HuH-7.5 (cell line): Measurements from ENCODE around the gene PPP1R13L.

Experiments
- DNase-seq: peaks from one replicate; pipeline ENCODE4 v3.0.0; 2011; ENCODE audit warnings: low spot score

The PPP1R13L gene

DNA sequence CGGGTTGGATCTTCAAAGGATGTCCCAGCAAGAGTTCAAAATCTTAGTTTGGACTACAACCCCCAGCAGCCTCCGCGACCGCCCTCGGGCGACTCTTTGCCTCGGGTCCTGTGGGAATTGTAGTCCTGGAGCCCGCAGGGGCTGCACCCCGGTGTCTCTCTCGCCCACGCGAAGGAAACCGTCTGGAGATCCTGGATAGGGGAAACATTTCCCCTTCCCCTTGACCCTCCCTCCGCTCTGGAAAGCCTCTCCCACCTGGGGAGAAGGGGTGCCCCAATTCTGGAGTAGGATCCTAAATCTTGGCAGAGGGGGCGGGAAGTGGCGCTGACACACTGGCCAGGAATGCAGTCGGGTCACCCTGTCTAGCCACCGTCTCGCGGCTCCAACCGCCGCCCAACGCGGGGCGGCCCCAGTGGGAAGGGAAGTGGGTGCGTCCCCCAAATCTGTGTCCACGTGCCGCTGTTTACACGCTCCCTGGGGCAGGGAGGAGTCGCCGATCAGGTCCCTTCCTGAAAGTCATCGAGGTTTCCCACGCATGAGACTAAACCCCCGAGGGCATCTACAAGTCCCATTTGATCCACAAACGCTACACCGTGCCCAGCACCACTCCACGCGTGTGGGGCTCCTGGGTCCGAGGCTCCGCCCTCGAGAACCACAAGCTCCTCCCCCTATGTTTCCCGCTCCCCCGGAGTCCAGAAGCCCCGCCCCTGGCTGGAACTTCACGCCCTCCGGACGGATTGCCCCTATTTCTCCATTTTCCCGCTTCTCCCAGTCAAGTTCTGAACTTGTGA is 761 bp upstream of the PPP1R13L start:
- DNase-seq: peak; percentile 95

DNA sequence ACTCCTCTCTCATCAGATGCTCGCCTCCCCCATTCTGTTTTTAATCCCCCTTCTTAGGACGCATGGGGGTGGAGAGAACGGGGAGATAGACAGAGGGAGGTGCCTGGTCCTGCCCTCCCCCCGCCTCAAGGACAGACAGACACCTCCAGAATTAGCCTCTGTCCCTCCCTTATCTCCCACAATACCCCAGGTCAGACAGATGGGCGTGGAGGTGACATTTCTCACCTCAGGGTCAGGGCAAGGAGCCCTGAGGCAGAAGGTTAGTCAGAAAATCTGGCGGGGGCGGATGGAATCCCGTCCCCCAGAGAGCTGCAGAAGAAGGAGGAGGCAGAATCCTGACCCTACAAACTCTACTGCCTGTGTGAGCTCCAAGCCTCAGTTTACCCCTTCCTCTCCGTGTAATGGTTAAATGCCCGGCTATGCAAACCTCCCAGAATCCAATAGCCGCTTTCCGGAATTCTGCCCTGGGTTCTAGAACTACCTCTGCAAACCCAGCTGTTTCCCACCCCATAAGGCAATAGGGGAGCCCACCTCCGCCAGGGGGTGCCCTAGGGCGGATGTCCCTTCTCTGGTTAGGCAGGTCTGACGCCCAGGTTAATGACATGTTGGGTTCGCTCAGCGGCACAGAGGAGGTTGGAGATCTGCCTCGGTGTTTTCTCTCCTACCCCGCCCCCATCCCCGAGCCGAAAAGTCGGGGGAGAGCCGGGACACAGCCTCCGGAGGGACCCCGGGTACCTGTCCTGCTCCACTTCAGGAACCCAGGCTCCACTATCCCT is 900 bp downstream of the PPP1R13L start:
- peak; percentile 90 for DNase-seq

DNA sequence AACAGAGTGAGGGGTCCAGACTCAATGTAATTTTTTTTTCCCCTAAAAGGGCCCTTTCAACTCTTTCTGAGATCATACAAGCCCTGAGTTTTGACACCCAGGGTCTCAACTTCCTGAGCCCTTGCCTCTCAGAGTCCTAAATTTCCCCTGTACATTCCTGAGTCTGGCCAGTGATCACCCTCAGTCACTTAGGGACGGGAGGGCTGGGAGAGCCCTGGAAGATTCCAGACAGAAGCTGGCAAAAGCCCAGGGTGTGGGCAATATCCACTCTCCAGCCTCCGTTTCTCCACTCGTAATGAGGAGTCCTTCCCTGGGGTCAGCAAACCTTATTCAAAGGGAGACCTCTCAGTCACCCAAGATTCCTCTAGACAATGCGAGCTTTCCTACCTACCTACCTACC is 1.6 kb downstream of the PPP1R13L start:
- DNase-seq: no peak

DNA sequence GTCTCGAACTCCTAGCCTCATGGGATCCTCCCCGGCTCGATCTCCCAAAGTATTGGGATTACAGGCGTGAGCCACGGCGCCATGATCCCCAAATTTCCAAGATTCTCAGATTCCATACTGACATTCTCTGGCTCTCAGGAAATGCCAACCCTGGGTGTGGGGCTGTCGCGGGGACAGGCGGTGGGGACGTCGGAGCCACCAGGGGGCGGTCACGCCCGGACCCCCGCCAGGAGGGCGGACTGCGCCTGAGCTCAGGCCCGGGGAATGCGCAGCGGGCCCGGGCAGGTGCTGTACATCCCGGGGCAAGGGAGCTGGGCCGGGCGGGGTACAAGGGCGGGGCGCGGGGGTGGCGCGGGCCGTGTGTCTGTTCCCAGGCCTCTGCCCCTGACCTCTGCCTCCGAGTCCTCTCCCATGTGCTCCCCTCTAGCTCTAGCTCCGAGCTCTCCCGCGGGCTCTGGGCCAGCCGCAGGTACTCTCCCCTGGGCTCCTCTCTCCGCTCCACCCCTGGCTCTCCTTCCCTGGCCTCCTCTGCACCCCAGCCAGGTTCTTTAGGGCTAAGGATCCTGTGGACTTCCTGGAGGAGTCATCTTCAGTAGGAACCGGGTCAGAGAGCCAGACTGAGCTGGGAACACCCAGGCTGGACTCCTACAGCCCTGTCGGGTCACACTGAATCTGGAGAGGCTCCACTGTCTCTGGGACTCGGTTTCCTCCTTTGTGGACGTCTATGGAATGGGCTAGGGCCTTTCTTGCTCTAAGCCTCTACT is 2.4 kb downstream of the PPP1R13L start:
- peak; percentile 88 for DNase-seq

DNA sequence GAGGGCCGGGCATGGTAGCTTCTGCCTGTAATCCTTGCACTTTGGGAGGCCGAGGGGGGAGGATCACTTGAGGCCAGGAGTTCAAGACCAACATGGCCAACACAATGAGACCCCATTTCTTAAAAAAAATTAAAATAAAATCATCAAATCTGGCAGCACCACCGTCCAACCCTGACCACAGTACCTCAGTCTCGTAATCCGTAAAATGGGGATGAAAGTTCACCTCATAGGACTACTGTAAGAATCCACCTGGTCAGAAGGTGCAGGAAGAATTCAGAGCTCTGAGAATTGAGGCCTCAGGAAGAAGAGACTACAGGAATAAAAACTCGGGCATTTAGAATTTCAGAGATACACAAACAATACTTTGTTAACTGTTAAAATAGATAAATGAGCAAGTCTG is 3.1 kb downstream of the PPP1R13L start:
- DNase-seq: no peak

DNA sequence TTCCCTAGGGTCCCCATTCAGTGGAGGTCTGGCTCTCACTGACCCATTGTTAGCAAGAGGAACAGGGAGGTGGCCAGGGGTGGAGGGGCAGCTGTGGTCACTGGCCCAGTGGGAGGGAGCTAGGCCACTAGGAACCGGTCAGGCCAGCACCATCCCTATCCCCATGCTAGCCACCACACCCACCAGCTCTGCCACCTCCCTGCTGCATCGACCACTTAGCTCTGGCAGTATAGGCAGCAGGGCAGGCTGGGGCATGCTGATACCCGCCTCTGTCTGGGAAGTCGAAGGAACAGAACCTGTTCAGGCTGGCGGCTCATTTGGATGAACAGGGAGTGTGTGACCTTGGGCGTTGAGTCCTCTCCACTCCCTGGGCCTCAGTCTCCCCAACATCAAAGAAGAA is 4.7 kb downstream of the PPP1R13L start:
- no peak for DNase-seq

DNA sequence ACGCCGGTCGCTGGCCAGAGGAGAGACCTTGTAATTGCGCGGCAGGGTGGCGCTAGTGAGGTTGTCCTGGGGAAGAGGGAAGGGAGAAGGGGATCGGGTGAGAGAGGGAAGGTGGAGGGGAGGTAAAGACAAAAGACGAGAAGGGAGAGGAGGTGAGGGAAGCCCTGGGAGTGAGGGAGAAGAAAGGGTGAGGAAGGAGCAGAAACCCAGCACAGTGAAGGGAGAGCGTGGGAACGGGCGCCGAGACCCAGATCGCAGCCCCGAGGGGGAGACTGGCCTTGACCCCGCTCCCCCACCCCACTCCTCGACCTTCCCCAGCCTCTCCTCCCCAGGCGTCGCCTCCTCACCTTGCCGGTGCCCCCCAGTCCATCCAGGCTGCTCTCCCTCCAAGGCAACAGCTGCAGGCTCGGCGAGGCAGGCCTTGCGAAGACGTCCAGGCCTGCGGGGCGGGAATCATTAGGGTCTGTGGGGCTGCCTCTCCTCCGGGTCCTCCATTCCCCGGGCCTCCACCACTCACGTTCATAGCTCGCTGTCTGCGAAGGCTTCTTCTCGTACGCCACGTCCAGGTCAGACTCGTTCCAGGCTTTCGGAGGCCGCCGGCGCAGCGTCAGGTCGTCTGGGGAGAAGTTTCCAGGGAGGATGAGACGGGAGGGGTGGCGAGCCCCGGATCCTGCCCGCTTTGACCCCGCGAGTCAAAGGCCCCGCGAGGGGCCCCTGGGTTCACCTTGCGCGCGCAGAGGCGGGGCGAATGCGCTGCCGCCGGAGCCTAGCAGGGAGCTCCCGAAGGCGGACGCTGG is 8.8 kb downstream of the PPP1R13L start:
- no peak for DNase-seq

DNA sequence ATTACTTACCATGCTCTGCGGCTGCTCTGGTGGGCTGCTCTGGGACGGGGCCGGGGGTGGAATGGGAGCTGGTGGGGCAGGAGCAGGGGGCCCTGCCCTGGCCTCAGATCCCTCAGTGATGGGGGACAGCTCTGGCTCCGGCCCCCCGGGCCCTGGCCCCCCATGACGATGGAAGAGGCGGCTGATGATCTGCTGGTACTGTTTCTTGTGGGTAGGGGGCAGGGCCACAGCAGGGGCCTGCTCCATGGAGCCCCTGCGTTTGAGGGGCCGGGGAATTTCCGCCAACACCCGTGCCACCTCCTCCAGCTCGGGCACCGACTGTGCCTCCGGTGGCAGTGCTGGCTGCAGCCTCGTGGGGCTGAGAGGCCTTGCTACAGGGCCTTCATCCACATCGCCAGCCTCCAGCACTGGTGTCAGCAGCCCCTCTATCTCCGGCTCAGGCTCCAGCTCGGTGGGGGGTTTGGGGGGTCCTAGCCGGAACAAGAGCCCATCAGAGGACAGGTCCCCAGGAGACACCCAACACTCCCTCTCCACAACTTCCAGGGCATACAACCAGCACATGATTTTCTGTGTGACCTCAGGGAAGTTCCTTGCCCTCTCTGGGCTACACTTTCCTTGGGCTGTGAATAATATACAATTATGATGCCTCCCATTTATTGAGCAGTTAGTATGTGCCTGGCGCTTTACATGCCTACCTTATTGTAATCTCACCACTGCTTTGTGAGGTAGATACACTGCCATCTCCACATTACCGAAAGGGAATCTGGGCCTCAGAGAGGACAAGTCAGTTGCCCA is 12.8 kb downstream of the PPP1R13L start:
- no peak for DNase-seq

DNA sequence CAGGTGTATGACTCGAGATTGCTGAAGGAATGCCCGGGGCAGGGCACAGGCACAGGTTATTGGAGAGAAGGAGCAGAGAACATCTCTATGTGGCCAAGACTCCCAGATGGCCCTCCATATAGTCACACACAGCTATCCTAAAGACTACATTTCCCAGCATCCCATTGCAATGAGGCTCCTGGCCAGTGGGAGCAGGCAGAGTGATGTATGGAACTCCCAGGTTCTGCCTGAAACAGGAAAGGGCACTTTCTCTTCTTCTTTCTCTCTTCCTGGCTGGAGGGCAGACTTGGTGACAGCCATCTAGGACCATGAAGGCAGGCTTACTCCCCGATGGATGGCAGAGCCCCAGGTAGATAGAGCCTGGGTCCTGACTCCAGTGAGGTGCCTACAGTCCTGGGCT is 13.5 kb downstream of the PPP1R13L start:
- peak; percentile 57 for DNase-seq

DNA sequence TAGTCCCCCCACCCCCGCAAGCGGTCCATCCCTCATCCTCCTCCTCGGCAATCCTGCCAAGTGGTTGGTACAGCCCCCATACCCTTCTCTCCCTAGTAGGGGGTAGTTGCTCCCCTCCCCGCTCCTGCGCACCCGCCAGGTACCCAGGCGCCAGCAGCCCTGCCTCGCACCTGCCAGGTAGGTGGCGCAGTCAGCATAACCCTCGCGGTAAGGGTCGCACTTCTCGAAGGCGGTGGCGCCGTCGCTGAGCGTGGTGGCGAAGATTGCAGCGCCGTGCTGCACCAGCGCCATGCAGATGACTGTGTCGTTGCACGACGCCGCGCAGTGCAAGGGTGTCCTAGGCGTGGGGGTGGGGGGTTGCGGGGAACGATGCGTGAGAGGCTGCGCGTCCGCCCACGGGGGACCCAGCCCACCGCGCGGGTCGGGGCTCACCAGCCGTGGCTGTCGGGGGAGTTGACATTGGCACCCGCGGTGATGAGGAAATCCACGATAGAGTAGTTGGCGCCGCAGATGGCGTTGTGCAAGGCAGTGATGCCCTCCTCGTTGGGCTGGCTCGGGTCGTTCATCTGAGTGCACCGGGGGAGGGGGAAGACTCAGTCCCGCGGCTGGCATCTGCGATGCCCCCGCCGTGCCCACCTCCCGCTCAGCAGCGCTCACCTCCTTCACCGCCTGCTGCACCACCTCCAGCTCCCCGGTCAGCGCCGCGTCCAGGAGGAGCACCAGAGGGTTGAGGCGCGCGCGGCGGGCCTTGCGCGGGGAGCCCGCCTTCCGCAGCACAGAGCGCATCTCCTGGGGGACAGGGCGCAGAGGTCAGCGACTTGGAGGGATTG is 19.3 kb downstream of the PPP1R13L start:
- DNase-seq: no peak

DNA sequence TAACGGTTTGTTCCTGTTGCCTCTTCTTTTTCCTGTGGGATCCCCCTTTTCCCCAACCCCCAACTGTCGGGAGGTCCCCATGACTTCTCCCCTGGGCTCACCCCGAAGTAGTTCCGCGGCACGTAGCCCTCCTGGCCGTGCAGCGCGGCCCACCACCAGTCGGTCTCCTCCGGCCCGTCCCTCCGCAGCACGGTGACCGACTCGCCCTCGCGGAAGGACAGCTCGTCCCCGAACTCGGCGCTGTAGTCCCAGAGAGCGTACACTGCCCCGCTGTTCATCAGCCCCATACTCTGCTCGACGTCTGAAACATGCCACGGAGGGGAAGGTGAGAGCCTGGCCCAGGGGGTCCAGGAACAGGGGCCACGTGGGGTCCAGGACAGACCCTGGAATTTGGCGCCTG is 22.4 kb downstream of the PPP1R13L start:
- no peak for DNase-seq

DNA sequence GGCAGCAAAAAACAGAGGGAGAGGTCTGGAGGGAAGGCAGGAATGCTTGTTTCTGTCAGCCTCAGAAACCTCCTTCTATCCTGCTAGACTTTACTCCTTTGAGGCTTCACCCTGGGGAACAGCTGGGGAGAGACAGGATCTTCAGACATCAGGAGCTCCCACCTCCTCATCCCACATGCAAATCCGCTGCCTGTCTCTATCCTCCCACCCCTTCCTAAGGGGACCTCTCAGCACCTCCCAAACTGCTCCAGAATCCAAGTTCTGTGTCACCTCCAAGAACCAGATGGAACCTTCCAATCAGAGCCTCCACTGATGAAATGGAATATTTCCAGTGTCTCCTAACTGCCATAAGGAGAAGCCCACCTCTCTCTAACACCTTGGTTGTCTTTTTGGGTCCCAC is 24.8 kb downstream of the PPP1R13L start:
- DNase-seq: no peak

DNA sequence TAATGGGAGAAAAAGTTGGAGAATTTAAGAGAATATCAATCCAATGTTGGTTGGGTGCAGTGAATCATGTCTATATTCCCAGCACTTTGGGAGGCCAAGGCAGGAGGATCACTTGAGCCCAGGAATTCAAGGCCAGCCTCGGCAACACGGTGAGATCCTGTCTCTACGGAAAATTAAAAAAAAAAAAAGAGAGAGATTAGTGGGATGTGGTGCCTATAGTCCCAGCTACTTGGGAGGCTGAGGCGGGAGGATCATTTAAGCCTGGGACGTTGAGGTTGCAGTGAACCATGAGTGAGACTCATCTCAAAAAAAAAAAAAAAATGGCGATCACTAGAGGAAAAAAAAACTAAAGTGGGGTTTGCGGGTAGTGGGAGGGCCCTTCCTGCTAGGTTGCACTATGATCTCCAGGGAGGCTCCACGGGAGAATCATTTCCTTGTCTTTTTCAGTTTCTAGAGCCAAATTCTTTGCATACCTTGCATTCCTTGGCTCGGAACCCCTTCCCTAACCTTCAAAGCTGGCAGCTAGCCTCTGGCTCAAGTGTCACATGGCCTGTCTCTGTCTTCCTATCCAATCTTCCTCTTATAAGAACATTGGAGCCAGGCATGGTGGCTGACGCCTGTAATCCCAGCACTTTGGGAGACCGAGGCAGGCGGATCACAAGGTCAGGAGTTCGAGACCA is 28.7 kb downstream of the PPP1R13L start:
- peak; percentile 63 for DNase-seq

DNA sequence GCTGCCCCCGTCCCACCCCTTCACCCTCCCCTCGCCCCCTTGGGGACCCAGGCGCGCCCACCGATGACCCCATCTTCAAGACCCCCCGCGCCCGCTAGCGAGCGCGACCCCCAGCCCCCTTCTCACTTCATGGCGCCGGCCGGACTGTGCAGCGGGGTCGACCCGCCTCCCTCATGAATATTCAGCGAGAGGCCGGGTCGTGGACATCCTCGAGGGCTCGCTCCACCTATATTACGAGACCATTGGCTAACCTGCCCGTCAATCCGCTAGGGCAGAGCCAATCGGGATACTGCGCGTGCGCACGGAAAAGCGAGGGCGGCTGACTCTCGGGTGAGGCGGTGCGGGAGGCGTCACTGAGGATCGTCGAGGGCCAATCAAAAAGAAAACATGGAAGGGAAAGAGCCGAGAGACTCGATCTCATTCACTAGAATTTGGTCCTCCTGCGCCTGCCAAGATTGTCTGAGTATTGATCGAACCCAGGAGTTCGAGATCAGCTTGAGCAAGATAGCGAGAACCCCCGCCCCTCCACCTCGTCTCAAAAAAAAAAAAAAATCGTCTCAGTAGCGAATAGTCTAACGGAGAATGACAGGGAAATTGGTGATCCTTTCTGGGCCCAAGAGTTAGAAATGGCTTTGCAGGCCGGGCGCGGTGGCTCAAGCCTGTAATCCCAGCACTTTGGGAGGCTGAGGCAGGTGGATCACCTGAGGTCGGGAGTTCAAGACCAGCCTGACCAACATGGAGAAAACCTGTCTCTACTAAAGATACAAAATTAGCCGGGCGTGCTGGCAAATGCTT is 34.3 kb downstream of the PPP1R13L start, which contains the start of gene ERCC2:
Gene ERCC2 (minus strand): TSS at position 164 of the 795 bp plus-strand sequence. CDS start 33 bp downstream, at position 131.
- DNase-seq: peak; percentile 100

DNA sequence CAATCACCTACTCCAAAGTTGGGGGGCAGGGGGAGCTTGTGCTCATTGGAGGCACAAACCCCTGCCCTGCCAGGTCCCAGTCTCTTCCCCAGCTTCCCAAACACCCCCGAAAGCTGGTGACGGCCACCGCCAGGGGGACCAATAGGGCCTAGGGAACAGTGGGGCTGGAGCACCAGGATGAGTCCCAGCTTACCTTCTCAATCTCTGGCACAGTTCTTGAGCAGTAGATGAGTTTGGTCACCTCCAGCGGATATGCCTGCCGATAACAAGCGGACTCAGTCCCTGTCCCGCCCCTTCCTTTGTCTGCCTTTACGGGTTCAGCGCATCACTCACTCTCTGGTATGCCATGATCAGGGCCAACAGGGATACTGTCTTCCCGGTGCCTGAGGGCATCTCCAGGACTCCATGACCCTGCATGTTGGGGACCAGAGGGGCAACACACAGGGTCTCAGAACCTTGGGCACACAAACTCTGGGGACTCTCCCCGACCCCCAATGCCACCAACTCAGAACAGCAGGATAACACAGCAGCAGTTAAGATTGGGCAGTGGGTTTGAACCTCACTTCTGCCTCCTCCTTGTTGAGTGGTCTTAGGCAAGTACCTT is 36.0 kb downstream of the PPP1R13L start:
- DNase-seq: no peak

DNA sequence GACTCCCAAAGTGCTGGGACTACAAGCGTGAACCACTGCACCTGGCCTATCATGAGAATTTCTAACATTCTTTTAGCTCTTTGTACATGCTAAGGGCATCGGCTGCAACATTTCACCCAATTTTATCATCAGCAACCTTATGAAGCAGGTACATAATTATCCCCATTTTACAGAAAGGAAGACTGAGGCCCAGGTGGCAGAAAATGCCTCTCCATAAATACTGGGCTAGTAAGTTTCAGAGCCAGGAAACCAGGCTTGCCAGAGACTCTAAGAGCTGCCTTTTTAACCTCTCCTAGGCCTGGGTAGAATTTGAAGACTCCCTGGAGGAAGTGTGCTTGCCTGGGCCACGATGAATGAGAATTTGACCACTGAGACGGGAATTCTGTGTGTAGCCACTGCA is 36.7 kb downstream of the PPP1R13L start:
- no peak for DNase-seq

DNA sequence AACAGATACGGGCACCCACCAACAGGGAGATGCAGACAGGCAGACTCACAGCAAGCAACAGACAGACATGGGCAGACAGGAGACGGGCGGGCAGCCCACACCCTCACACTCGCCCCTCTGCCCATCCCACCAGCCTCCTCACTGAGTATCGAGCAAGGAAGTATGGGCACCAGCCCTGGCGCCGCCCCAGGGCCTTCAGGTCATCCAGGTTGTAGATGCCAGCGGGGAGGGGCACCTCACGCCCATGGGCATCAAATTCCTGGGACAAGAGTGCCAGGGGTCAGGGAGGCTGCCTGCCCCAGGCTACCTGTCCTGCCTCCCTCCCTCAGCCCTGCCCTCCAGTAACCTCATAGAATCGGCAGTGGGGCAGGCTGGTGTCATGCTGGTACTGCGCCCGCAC is 40.2 kb downstream of the PPP1R13L start:
- DNase-seq: no peak

DNA sequence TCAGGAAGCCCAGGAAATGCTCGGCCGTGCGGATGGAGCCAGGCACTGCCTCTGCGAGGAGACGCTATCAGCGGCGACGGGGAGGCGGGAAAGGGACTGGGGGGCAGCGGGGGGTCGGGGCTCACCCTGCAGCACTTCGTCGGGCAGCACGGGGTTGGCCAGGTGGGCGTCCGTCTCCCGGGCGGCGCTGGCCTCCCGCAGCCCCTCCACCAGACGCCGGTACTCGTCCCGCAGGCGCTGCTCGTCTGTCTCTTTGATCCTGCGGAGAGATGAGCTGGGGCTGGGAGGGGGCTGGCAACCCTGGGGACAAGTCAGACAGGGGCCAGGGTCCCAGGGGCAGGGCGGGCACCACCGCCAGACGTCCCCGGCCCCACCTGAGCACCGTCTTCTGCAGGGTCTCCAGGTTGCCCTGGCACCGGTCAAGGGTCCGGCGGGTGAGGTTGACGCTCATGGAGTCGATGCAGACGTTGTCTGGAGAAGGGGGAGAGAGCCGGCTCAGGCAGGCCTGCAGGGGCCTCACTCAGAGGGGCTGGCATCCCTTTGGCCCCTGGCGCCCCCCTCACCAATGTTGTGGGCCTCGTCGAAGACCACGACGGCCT is 40.9 kb downstream of the PPP1R13L start:
- no peak for DNase-seq
